Tongue (tissue), 2 donors: Measurements from ENCODE around the gene UIMC1. TPM values are rescaled to one million over a fixed set of nuclear protein-coding genes. Genes with fewer than 3 reads are reported as not detected.
"Not testable (repeated sequence)": the region's sequence is repeated elsewhere in the genome, so short reads cannot be mapped to it uniquely, and the experiment has no call there.

Experiments
- DNase-seq: peaks from one replicate; pipeline ENCODE4 v3.0.0-alpha.2; 2015
- total RNA-seq: library from RNA; depleted of rRNA; stranded (reverse); fragments of >200 nt; gene quantifications from one replicate; pipeline ENCODE4 v1.2.3, GENCODE V29; 2014

UIMC1 gene
- total RNA-seq, 1 donor from 2014 or later = 24.8 TPM

GRCh38 chr5:176883700-176884570, 122.6 kb downstream of the UIMC1 start:
- DNase-seq = no peak

- DNase-seq = no peak
Measured at GRCh38 chr5:176882567-176882903, 124.0 kb downstream of the UIMC1 start.

GRCh38 chr5:176881816-176882566, 124.6 kb downstream of the UIMC1 start:
- no peak for DNase-seq

GRCh38 chr5:176881021-176881749, 125.4 kb downstream of the UIMC1 start:
- DNase-seq = no peak

- DNase-seq = no peak
Measured at GRCh38 chr5:176880366-176881020, 126.1 kb downstream of the UIMC1 start.

- no peak for DNase-seq
Measured at GRCh38 chr5:176879663-176880361, 126.8 kb downstream of the UIMC1 start.

GRCh38 chr5:176878906-176879662, 127.5 kb downstream of the UIMC1 start:
- DNase-seq = no peak

GRCh38 chr5:176878463-176878862, 128.1 kb downstream of the UIMC1 start:
- no peak for DNase-seq

GRCh38 chr5:176877793-176878331, 128.7 kb downstream of the UIMC1 start:
- DNase-seq = no peak

- no peak for DNase-seq
Measured at GRCh38 chr5:176876506-176877431, 129.8 kb downstream of the UIMC1 start.

- no peak for DNase-seq
Measured at GRCh38 chr5:176875783-176876505, 130.6 kb downstream of the UIMC1 start.

GRCh38 chr5:176875014-176875550, 131.5 kb downstream of the UIMC1 start:
- DNase-seq = no peak

- DNase-seq = no peak
Measured at GRCh38 chr5:176874198-176874780, 132.3 kb downstream of the UIMC1 start.

GRCh38 chr5:176873541-176874172, 132.9 kb downstream of the UIMC1 start:
- DNase-seq = peak; percentile 38

GRCh38 chr5:176873011-176873410, 133.6 kb downstream of the UIMC1 start:
- not testable (repeated sequence) for DNase-seq

- not testable (repeated sequence) for DNase-seq
Measured at GRCh38 chr5:176872586-176872985, 134.0 kb downstream of the UIMC1 start.

- DNase-seq = not testable (repeated sequence)
Measured at GRCh38 chr5:176870644-176871043, 135.9 kb downstream of the UIMC1 start.
